ENCODE measurements around the gene ZNF841.
A peak's percentile ranks its signal among the peaks of the same experiment; 100 is the strongest.

The ZNF841 gene

DNA sequence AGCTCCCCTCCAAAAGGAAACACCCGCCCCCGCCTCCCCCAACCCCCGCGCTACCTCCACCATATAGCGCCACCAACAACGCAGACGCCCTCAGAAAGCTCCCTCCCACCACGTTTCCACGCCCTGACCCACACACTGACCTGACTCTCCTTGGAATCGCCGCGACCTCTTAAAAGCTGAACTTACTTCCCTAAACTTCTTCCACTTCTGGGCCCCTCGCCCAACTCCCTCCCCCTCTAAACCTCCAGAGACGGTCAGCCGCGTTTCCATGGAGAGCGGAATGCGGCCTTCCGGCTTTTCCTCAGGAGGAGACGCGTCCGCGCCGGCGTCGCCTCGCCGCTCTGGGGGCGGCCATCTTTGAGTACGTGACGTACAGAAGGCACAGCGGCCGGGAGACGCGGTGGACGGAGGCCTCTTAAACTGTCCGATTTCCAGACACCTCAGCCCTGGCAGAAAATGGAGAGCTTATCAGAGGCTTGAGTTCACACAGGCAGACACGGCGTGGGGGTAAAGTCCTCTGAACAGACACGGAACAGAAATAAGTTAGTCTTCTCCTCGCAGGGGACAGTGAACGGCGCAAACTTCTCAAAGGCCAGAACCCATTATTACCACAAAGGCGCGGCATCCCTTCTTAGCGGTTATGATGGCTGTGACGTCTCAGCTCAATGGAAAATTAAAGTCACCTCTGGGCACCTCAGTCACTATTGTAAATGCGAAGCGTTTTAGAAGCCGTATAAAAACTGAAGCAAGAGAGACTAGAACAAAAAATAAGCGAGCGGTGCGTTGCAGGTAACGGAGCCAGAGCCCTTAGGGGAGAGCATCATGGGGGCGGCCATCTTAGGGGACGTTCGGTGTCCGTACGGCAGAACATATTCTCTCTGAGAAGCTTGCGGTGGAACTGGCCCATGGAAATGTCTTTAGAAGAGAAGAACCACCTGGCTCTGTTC, 46.7 kb downstream of the ZNF841 start, which contains the start of gene ZNF432:
Gene ZNF432 (minus strand): TSS at position 284 of the 947 bp plus-strand sequence. CDS start 1,970 bp downstream, outside the sequence.
- H3K4me1 ChIP-seq (ENCODE audit: insufficient read depth, low read length, severe bottlenecking) = peaks cover 13% of the 10 kb centered on the region
- peak within 1 kb of the TSS; percentile 88 for H3K9ac ChIP-seq (ENCODE audit: low read length)
- H3F3A ChIP-seq (ENCODE audit: insufficient read depth, low read length) = no peaks in the 10 kb centered on the region
- H3K9me2 ChIP-seq (ENCODE audit: low read depth, low read length) = no peaks in the 10 kb centered on the region
- peak within 1 kb of the TSS; percentile 99 for H3K4me2 ChIP-seq (ENCODE audit: low read length)
- peak within 1 kb of the TSS; percentile 92 for H2AFZ ChIP-seq (ENCODE audit: low read length)
- no peaks in the 10 kb centered on the region for H3K27me3 ChIP-seq (ENCODE audit: insufficient read depth, low read length)
- no peaks in the 10 kb centered on the region for H3K79me2 ChIP-seq (ENCODE audit: insufficient read depth, low read length)
- H3K4me3 ChIP-seq (ENCODE audit: low read depth, low read length, poor library complexity, severe bottlenecking) = peak within 1 kb of the TSS; percentile 71
- no peaks in the 10 kb centered on the region for H4K20me1 ChIP-seq (ENCODE audit: insufficient read depth, low read length)
- H3K27ac ChIP-seq (ENCODE audit: low read depth, low read length, poor library complexity, severe bottlenecking) = peak within 1 kb of the TSS; percentile 85
- peaks cover 38% of the 10 kb centered on the region for H3K36me3 ChIP-seq (ENCODE audit: insufficient read depth, low read length)
- peaks cover 23% of the 10 kb centered on the region for H3K9me3 ChIP-seq (ENCODE audit: low read length)
- TF ChIP-seq, protein P1, sequence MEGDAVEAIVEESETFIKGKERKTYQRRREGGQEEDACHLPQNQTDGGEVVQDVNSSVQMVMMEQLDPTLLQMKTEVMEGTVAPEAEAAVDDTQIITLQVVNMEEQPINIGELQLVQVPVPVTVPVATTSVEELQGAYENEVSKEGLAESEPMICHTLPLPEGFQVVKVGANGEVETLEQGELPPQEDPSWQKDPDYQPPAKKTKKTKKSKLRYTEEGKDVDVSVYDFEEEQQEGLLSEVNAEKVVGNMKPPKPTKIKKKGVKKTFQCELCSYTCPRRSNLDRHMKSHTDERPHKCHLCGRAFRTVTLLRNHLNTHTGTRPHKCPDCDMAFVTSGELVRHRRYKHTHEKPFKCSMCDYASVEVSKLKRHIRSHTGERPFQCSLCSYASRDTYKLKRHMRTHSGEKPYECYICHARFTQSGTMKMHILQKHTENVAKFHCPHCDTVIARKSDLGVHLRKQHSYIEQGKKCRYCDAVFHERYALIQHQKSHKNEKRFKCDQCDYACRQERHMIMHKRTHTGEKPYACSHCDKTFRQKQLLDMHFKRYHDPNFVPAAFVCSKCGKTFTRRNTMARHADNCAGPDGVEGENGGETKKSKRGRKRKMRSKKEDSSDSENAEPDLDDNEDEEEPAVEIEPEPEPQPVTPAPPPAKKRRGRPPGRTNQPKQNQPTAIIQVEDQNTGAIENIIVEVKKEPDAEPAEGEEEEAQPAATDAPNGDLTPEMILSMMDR (IDR thresholded peaks at IDR 0.05; ENCODE audit: low read length) = no peak
- TF ChIP-seq EZH2 (IDR thresholded peaks at IDR 0.05; ENCODE audit: borderline replicate concordance, low read length) = no peak

DNA sequence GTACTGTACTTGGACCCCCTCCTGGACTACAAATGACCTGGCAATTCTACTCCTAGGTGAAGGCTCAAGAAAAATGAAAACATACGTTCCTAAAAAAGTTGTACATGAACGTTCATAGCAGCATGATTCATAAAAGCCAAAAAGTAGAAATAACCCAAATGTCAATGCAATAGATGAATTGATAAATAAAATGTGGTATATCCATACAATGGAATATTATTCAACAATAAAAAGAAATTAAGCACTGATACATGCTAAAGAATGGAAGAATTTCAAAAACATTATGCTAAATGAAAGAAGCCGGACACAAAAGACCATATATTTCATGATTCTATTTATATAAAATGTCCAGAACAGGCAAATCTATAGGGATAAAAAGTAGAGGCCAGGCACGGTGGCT, 56.4 kb downstream of the ZNF841 start:
- H3K4me1 ChIP-seq (ENCODE audit: insufficient read depth, low read length, severe bottlenecking) = no peaks in the 10 kb centered on the region
- H3K9ac ChIP-seq (ENCODE audit: low read length) = no peak overlapping the region
- H3K27me3 ChIP-seq (ENCODE audit: insufficient read depth, low read length) = no peaks in the 10 kb centered on the region
- H3F3A ChIP-seq (ENCODE audit: insufficient read depth, low read length) = no peaks in the 10 kb centered on the region
- no peak for TF ChIP-seq EZH2 (IDR thresholded peaks at IDR 0.05; ENCODE audit: borderline replicate concordance, low read length)
- TF ChIP-seq, protein P1 (IDR thresholded peaks at IDR 0.05; ENCODE audit: low read length) = no peak
- H3K36me3 ChIP-seq (ENCODE audit: insufficient read depth, low read length) = peaks cover 91% of the 10 kb centered on the region
- H3K4me2 ChIP-seq (ENCODE audit: low read length) = no peak overlapping the region
- no peaks in the 10 kb centered on the region for H3K9me2 ChIP-seq (ENCODE audit: low read depth, low read length)
- H4K20me1 ChIP-seq (ENCODE audit: insufficient read depth, low read length) = no peaks in the 10 kb centered on the region
- H3K79me2 ChIP-seq (ENCODE audit: insufficient read depth, low read length) = no peaks in the 10 kb centered on the region
- no peak overlapping the region for H3K27ac ChIP-seq (ENCODE audit: low read depth, low read length, poor library complexity, severe bottlenecking)
- no peak overlapping the region for H2AFZ ChIP-seq (ENCODE audit: low read length)
- H3K4me3 ChIP-seq (ENCODE audit: low read depth, low read length, poor library complexity, severe bottlenecking) = no peak overlapping the region
- peaks cover 33% of the 10 kb centered on the region for H3K9me3 ChIP-seq (ENCODE audit: low read length)

DNA sequence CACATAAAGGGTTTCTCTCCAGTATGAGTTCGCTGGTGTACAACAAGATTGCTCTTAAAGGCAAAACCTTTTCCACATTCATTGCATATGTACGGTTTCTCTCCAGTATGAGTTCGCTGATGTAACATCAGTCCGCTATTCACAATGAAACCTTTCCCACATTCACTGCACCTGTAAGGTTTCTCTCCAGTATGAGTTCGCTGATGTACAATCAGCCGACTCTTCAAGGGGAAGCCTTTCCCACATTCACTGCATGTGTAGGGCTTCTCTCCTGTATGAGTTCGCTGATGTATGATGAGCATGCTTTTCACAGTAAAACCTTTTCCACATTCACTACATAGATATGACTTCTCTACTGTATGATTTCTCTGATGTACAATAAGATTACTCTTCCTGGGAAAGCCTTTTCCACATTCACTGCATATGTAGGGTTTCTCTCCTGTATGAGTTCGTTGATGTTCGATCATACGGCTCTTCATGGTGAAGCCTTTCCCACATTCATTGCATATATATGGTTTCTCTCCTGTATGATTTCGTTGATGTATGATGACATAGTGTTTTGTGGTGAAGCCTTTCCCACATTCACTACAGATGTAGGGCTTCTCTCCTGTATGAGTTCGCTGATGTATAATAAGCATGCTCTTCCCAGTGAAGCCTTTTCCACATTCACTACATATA, 61.4 kb downstream of the ZNF841 start:
- Histone ChIP-seq H4K20me1 (ENCODE audit: insufficient read depth, low read length) (no peaks in the 10 kb centered on the region), H3K4me2 (ENCODE audit: low read length) (no peak overlapping the region), H3K4me3 (ENCODE audit: low read depth, low read length, poor library complexity, severe bottlenecking) (no peak overlapping the region), H2AFZ (ENCODE audit: low read length) (no peak overlapping the region), H3K36me3 (ENCODE audit: insufficient read depth, low read length) (peaks cover 85% of the 10 kb centered on the region), H3K4me1 (ENCODE audit: insufficient read depth, low read length, severe bottlenecking) (peaks cover 3% of the 10 kb centered on the region), H3K27me3 (ENCODE audit: insufficient read depth, low read length) (no peaks in the 10 kb centered on the region), H3K27ac (ENCODE audit: low read depth, low read length, poor library complexity, severe bottlenecking) (no peak overlapping the region), H3K9ac (ENCODE audit: low read length) (no peak overlapping the region), H3K9me3 (ENCODE audit: low read length) (peaks cover 56% of the 10 kb centered on the region), H3K9me2 (ENCODE audit: low read depth, low read length) (no peaks in the 10 kb centered on the region), H3F3A (ENCODE audit: insufficient read depth, low read length) (no peaks in the 10 kb centered on the region), H3K79me2 (ENCODE audit: insufficient read depth, low read length) (no peaks in the 10 kb centered on the region)
- TF ChIP-seq EZH2 (IDR thresholded peaks at IDR 0.05; ENCODE audit: borderline replicate concordance, low read length) = no peak
- TF ChIP-seq, protein P1 (IDR thresholded peaks at IDR 0.05; ENCODE audit: low read length) = no peak
